Common myeloid progenitor, CD34-positive (primary cell): ENCODE results near the gene PTPRK.
A peak's percentile ranks its signal among the peaks of the same experiment; 100 is the strongest.

ENCODE experiments used
- CTCF ChIA-PET: fragments of 350-600 bp; sonication (Branson Sonifier 250); formaldehyde crosslinking; loops from one replicate; lab custom pipeline; 2021; ENCODE audit warnings: antibody characterized with exemption; lab: Charles Lee
- POLR2A ChIA-PET: fragments of 350-600 bp; sonication (Branson Sonifier 250); formaldehyde crosslinking; loops from one replicate; lab custom pipeline; 2021; ENCODE audit warnings: antibody characterized with exemption; lab: Charles Lee
- DNase-seq, 3 donors: peaks; one replicate each; pipeline versions ENCODE4 v3.0.0 to v3.0.0-alpha.2; 2013
- H3K27ac ChIP-seq, 2 experiments: 1 replicate in 1 of 2; 2 replicates in 1 of 2; pipeline ENCODE4 v1.7.0; 2013; ENCODE audit warnings: inconsistent platforms in 2 of 2, low read length in 2 of 2, mild to moderate bottlenecking in 2 of 2, low read depth in 1 of 2, moderate library complexity in 1 of 2; ENCODE audit not compliant: severe bottlenecking in 2 of 2, insufficient read depth in 1 of 2, poor library complexity in 1 of 2
- H3K27me3 ChIP-seq, 5 experiments: replicated peaks in 2 of 5; 1 replicate in 3 of 5; 2 replicates in 2 of 5; pipeline versions ENCODE4 v1.6.1 to v1.7.0; 2013; ENCODE audit warnings: low read length in 4 of 5, mild to moderate bottlenecking in 2 of 5, moderate library complexity in 2 of 5, inconsistent platforms in 1 of 5; ENCODE audit not compliant: insufficient read depth in 5 of 5, control insufficient read depth in 4 of 5
- H3K36me3 ChIP-seq, 4 experiments: 1 replicate in 2 of 4; 2 replicates in 2 of 4; pipeline versions ENCODE4 v1.6.1 to v1.7.0; 2013; ENCODE audit warnings: low read length in 3 of 4, control low read depth in 1 of 4, mild to moderate bottlenecking in 1 of 4; ENCODE audit not compliant: control insufficient read depth in 4 of 4, insufficient read depth in 4 of 4
- H3K4me1 ChIP-seq, 4 experiments: 1 replicate in 3 of 4; 2 replicates in 1 of 4; pipeline versions ENCODE4 v1.6.1 to v1.7.1; 2013; ENCODE audit warnings: low read length in 3 of 4, mild to moderate bottlenecking in 3 of 4, control low read depth in 1 of 4, inconsistent platforms in 1 of 4, moderate library complexity in 1 of 4; ENCODE audit not compliant: control insufficient read depth in 4 of 4, insufficient read depth in 4 of 4; ENCODE audit errors: control extremely low read depth in 1 of 4
- H3K4me3 ChIP-seq, 7 experiments: 1 replicate in 4 of 7; 2 replicates in 3 of 7; pipeline versions ENCODE4 v1.5.1 to v1.7.0; 2013; ENCODE audit warnings: mild to moderate bottlenecking in 7 of 7, low read length in 6 of 7, moderate library complexity in 6 of 7, inconsistent platforms in 2 of 7, low read depth in 2 of 7, control low read depth in 1 of 7; ENCODE audit not compliant: insufficient read depth in 4 of 7, control insufficient read depth in 1 of 7; ENCODE audit errors: extremely low read depth in 1 of 7
- H3K9me3 ChIP-seq, 5 experiments: 1 replicate in 4 of 5; 2 replicates in 1 of 5; pipeline versions ENCODE4 v1.6.1 to v1.7.1; 2013; ENCODE audit warnings: low read length in 4 of 5, mild to moderate bottlenecking in 2 of 5, inconsistent platforms in 1 of 5, low read depth in 1 of 5, moderate library complexity in 1 of 5; ENCODE audit not compliant: control insufficient read depth in 4 of 5, insufficient read depth in 2 of 5; ENCODE audit errors: control extremely low read depth in 1 of 5
- WGBS: methylation state at CpG from one replicate; pipeline ENCODE4 v1.1.5; 2013; ENCODE audit not compliant: insufficient coverage; 5-methylcytosine and 5-hydroxymethylcytosine counted together

PTPRK gene

DNA sequence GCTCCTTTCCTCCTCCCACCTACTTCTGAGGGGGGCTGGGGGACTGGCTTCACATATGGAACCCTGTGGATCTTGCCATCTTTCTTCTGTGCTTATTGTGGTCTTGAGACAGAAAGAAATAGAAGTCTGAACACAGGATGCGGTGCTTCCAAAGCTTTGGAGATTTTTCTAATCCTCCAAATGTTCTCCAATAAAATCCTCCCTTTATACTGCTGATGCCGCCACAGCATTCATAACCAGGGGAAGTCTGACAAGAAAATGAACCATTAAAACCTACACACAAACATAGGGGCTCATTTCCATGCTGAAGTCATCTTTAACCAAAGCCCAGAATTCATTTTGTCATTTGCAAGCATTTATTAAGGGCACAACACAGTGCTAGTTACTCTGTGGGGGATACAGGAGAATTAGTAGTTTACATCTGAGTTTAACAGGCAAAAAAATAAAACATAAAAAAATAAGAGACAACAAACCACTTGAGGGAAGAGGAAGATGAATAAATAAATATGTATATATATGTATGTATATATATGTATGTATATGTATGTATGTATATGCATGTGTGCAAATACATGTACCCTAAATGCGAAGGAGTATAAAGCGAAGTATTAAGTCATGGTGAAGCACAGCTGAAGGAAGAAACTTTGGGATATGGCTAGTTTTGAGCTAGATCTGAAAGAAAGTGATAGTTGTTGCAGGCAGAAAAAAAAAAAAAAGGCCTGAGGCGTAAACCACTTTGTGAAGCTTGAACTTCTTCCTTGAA, 5.9 kb upstream of the PTPRK start:
- ChIA-PET CTCF (no interaction called here), POLR2A (no interaction called here)
- Histone ChIP-seq H3K36me3 (no peaks in the 10 kb centered on the region), H3K4me1 (peaks cover 0 to under 1% (median 0%) of the 10 kb centered on the region in 4 experiments), H3K9me3 (no peaks in the 10 kb centered on the region), H3K4me3 (no peak overlapping the region), H3K27ac (no peak overlapping the region), H3K27me3 (peaks cover 0 to 34% (median 14%) of the 10 kb centered on the region in 5 experiments)
- DNase-seq: no peak
- WGBS: no CpG with 5 or more reads among the region's 5 CpGs

DNA sequence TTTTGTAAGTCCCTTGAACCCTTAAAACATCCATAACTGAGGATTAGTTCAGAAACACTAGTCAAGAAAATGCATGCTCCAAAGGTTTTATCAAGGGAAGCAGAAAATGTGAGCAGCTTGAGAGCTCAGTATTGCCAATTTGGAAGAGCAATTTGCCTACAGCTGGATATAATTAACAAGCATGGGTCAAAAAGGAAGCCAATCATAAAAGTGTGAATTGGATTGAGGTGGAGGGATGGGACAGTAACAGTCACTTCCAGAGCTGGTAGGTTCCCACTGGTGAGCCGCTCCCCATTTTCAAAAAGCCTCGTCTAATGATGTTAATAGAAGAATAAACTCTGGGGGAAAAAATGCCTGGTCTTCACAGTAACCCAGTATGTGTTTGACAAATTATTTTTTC, 5.0 kb upstream of the PTPRK start:
- H3K4me3 ChIP-seq: no peak overlapping the region
- no peaks in the 10 kb centered on the region for H3K36me3 ChIP-seq
- ChIA-PET POLR2A (no interaction called here), CTCF (no interaction called here)
- peaks cover 0 to 8% (median 4%) of the 10 kb centered on the region in 4 experiments for H3K4me1 ChIP-seq
- H3K9me3 ChIP-seq: no peaks in the 10 kb centered on the region
- H3K27me3 ChIP-seq: peaks cover 2 to 41% (median 15%) of the 10 kb centered on the region in 5 experiments
- WGBS: 92% methylated on average over 2 of the region's 2 CpGs
- H3K27ac ChIP-seq: no peak overlapping the region
- DNase-seq: no peak

DNA sequence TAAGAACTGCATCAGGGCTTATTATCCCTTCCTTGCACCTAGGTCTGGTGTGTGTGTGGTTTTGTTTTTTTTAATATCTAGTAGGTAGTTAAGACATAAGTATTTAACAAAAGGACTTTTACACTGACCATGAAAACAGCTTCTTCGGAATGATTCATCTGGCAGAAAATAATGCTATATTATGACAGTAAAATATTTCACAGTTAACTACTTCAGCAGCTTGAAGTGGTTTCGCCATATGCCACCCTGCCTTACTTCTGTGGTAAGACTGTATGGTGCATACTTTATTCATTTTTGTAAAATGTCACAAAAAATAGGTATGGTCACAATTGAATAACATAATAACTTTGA, 858 bp upstream of the PTPRK start:
- POLR2A ChIA-PET: no interaction called here
- Histone ChIP-seq H3K36me3 (no peaks in the 10 kb centered on the region), H3K4me1 (peaks cover 0 to 24% (median 22%) of the 10 kb centered on the region in 4 experiments), H3K4me3 (peak overlapping the region in 5 of 7 experiments; percentile 59 to 81 (median 69)), H3K27me3 (peaks cover 6 to 75% (median 44%) of the 10 kb centered on the region in 5 experiments), H3K9me3 (no peaks in the 10 kb centered on the region), H3K27ac (no peak overlapping the region)
- WGBS: no CpG with 5 or more reads among the region's 2 CpGs
- CTCF ChIA-PET: interaction anchor here (1.0 to 1.5 kb wide), 2 partner anchors 12 to 780 kb away, joined by 3 read pairs; no protein-coding TSS in a partner anchor
- peak in 2 of 3 donors; percentile 19 to 34 for DNase-seq

DNA sequence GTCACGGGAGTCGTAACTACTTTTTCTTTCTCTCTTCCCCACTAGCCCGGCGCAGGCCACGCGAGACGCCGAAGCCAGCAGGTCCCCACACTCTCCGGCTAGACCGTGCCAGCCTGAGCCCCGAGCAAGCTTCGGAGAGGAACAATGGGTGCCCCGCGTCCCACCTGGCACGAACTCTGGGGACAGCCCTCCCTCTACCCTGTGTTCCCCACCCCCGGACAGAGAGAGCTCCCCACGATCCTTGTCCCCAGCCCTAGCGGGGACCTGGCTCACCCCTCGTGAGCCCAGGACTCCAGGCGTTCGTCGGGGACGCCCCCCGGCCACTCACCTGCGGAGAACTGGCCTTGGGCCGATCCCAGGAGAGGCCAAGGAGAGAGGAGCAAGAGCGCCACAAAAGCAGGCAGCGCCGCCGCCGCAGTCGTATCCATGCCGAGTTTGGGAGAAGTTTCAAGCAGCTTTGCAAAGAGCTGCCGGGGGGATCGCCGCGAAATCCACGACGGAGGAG, 416 bp downstream of the PTPRK start:
- POLR2A ChIA-PET: no interaction called here

DNA sequence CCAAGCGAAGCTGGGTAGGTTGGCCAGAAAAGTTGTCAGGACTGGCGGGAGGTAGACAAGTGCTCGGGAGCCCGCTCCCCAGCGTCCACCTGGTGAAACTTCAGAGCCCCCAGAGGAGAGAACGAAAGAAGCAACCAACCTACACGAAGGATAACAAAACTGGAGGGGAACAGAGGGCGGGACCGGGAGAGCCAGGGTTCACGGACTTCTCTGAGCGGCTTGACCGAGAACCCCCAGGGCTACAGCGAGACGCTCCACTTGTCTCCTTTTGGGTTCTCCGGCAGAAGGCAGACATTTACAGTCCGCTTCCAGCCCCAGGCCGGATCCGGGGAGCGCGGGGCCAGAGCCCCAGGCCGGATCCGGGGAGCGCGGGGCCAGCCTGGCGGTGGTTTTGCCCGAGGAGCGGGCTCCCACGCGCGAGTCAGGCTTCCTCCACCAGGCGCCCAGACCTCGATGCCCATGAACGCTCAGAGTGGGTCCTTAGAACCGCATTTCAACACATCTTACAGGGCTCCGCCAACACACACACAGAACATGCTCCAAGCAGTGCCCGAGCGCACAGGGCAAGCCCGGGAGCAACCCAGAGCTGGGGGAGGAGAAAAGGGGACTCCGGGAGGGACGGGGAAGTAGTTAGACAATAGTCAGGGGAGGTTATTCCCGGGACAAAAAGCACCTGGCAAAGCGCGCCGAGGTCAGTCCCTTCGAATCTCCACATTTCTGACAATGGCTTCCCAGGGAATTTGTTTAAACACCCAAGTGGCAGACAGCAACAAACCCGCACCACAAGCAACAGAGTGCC, 1.1 kb downstream of the PTPRK start:
- Histone ChIP-seq H3K9me3 (no peaks in the 10 kb centered on the region), H3K27me3 (peaks cover 6 to 77% (median 39%) of the 10 kb centered on the region in 5 experiments), H3K36me3 (no peaks in the 10 kb centered on the region), H3K4me3 (peak overlapping the region; percentile 43 to 81 (median 67)), H3K4me1 (peaks cover 0 to 24% (median 22%) of the 10 kb centered on the region in 4 experiments), H3K27ac (no peak overlapping the region)
- ChIA-PET POLR2A (no interaction called here), CTCF (interaction anchor here (1.5 kb wide), 1 partner anchor 779 kb away, joined by 3 read pairs; no protein-coding TSS in a partner anchor)
- peak in 2 of 3 donors; percentile 47 to 58 for DNase-seq
- WGBS: 1% methylated on average over 29 of the region's 46 CpGs

More for the DNA sequence above, 416 bp downstream of the PTPRK start:
- no peak overlapping the region for H3K27ac ChIP-seq
- H3K4me3 ChIP-seq: peak overlapping the region; percentile 43 to 81 (median 67)
- H3K36me3 ChIP-seq: no peaks in the 10 kb centered on the region
- H3K9me3 ChIP-seq: no peaks in the 10 kb centered on the region
- 1% methylated on average over 38 of the region's 39 CpGs for WGBS
- H3K27me3 ChIP-seq: peaks cover 6 to 80% (median 44%) of the 10 kb centered on the region in 5 experiments
- DNase-seq: peak in 2 of 3 donors; percentile 55 to 58
- H3K4me1 ChIP-seq: peaks cover 0 to 24% (median 22%) of the 10 kb centered on the region in 4 experiments
- CTCF ChIA-PET: interaction anchor here (1.0 to 1.5 kb wide), 2 partner anchors 13 to 779 kb away, joined by 3 read pairs; no protein-coding TSS in a partner anchor

DNA sequence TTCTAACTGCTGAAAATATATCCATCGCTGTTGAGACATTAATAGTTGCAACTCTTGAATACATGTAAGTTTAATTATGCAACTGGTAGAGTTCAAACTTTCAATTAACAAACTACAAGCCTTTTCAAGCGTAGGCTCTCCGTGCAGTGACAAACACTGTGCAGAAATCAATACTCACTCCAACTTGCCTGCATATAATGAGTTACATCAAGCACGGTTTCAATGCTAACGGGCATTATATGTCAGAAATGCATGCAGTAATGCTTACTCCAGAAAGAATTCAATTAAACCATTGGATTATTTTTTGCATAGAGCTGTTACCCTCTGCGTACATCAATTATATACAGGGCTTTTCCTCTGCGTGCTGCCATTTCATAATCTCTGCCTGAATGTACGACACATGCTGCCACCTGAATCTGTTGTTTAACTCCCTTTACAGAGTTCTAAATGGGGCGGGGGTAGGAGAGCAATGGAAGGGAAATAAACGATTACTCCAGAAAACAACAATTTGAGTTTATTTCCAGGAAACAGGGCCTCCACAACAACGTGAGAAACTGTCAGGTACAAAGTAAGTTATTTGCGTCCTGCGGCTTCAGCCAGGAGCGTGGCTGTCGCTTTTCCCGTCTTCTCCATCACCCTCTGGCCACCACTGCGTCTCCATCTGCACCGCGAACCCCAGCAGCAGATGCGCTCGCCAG, 1.8 kb downstream of the PTPRK start:
- Histone ChIP-seq H3K27ac (no peak overlapping the region), H3K4me1 (peaks cover 0 to 24% (median 22%) of the 10 kb centered on the region in 4 experiments), H3K4me3 (peak overlapping the region in 6 of 7 experiments; percentile 59 to 81 (median 68)), H3K9me3 (no peaks in the 10 kb centered on the region), H3K36me3 (no peaks in the 10 kb centered on the region), H3K27me3 (peaks cover 6 to 78% (median 38%) of the 10 kb centered on the region in 5 experiments)
- CTCF ChIA-PET: no interaction called here
- peak in 2 of 3 donors; percentile 26 to 31 for DNase-seq
- 10% methylated on average over 13 of the region's 21 CpGs for WGBS
- POLR2A ChIA-PET: no interaction called here
